Sigmoid colon (tissue), 7 donors: Measurements from ENCODE around the gene HES2. TPM values are rescaled to one million over a fixed set of nuclear protein-coding genes. Genes with fewer than 3 reads are reported as not detected.
A peak's percentile ranks its signal among the peaks of the same experiment; 100 is the strongest.
"Not testable (repeated sequence)": the region's sequence is repeated elsewhere in the genome, so short reads cannot be mapped to it uniquely, and the experiment has no call there.

Experiments
- DNase-seq: peaks from one replicate; pipeline ENCODE4 v3.0.0-alpha.2; 2019
- H3K27ac ChIP-seq, 4 donors: fragments of 200-600 bp; sonication (generic); one replicate each; pipeline ENCODE4 v1.5.1; 2016 to 2019; ENCODE audit warnings: mild to moderate bottlenecking in 1 of 4
- H3K27me3 ChIP-seq, 3 donors: fragments of 200-600 bp; sonication (generic); one replicate each; pipeline ENCODE4 v1.5.1; 2019; ENCODE audit warnings: mild to moderate bottlenecking in 1 of 3
- H3K36me3 ChIP-seq, 4 donors: fragments of 200-600 bp; sonication (generic); one replicate each; pipeline ENCODE4 v1.5.1; 2016 to 2019
- H3K4me1 ChIP-seq, 4 donors: fragments of 200-600 bp; sonication (generic); one replicate each; pipeline ENCODE4 v1.5.1; 2017 to 2019
- H3K4me3 ChIP-seq, 4 donors: fragments of 200-600 bp; sonication (generic); one replicate each; pipeline ENCODE4 v1.5.1; 2017 to 2019; ENCODE audit warnings: mild to moderate bottlenecking in 2 of 4, moderate library complexity in 1 of 4
- H3K9me3 ChIP-seq, 4 donors: fragments of 200-600 bp in 3 of 4; sonication (generic) in 3 of 4; one replicate each; pipeline versions ENCODE4 v1.5.1 to v1.6.1; 2013 to 2019
- EP300 ChIP-seq, 4 donors: sonication (generic); formaldehyde crosslinking; IDR thresholded peaks; one replicate each; pipeline ENCODE4 v1.6.1; 2017; ENCODE audit warnings: antibody characterized with exemption in 4 of 4
- POLR2A ChIP-seq, 2 donors: fragments of 450-650 bp; IDR thresholded peaks; one replicate each; pipeline ENCODE4 v1.6.1; 2016; ENCODE audit warnings: antibody characterized with exemption in 2 of 2, mild to moderate bottlenecking in 2 of 2, moderate library complexity in 2 of 2
- POLR2AphosphoS5 ChIP-seq, 4 donors: sonication (generic); formaldehyde crosslinking; IDR thresholded peaks; one replicate each; pipeline ENCODE4 v1.6.1; 2017; ENCODE audit warnings: antibody characterized with exemption in 4 of 4
- WGBS, 2 donors: extraction: QIAGEN DNeasy Blood & Tissue Kit; methylation state at CpG; one replicate each; pipeline ENCODE4 v1.1.7; 2013; 5-methylcytosine and 5-hydroxymethylcytosine counted together
- intact Hi-C: fragments of 100-400 bp; cut with DNase I; formaldehyde crosslinking; loops from one replicate; pipeline ENCODE4 v1.15.1; 2023
- polyA plus RNA-seq, 3 donors: library from polyadenylated mRNA; stranded (reverse); fragments of 200-250 nt; gene quantifications; one replicate each; pipeline ENCODE4 v1.2.3, GENCODE V29; 2013
- total RNA-seq, 4 donors: library from RNA; depleted of rRNA; stranded (reverse); fragments of >200 nt; gene quantifications; one replicate each; pipeline ENCODE4 v1.1.0, GENCODE V29; 2016
- TF ChIP-seq, protein P1 (sequence below), 4 experiments: fragments of 450-650 bp in 3 of 4; fragments of 200-600 bp in 1 of 4; IDR thresholded peaks; one replicate each; pipeline ENCODE4 v1.5.1; 2016 to 2019; ENCODE audit warnings: antibody characterized with exemption in 4 of 4, mild to moderate bottlenecking in 3 of 4, moderate library complexity in 2 of 4
- donor health status: healthy with polysubstance abuse.
- donor health status: Bipolar disorder and iron deficiency.
- donor health status: healthy.

Gene HES2
- total and polyA plus RNA-seq, 7 donors: 10.7 to 27.0 (median 19.9) TPM; not detected in 4

DNA sequence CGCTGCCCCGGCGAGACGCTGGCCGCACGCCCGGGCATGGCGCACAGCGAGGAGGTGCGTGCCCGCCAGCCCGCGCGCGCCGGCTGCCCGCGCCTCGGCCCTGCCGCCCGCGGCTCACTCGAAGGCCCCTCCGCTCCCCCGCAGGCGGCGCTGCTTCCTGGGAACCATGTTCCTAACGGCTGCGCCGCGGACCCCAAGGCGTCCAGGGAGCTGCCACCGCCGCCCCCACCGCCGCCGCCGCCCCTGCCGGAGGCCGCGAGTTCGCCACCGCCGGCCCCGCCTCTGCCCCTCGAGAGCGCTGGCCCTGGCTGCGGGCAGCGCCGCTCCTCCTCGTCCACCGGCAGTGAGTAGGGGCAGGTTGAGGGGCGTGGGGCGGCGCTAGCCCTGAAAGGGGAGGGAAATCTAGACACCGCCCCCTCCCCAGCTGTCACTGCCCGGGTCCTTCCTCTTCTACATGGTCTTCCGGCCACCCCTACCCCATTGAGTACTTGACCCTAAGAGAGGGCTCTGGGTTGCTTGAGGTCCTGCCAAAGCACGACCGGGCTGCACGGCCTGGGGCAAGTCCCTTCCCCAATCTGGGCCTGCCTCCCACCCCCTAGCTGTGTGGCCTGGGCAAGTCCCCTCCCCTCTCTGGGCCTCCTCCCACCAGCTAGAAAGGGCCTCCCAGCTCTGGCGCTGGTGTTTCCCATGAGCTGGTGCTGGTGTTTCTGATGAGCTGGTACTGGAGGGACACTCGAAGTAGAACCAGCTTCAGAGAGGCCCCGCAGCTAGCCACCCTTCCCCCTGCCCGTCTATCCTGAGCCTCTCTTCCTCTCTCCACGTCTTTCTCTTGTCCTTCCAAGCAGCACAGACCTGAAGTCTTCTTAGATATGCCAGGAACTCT, 29.3 kb upstream of the HES2 start:
- H3K27ac ChIP-seq: no peak overlapping the region
- no peak for TF ChIP-seq POLR2A (IDR thresholded peaks at IDR 0.05)
- TF ChIP-seq, protein P1, sequence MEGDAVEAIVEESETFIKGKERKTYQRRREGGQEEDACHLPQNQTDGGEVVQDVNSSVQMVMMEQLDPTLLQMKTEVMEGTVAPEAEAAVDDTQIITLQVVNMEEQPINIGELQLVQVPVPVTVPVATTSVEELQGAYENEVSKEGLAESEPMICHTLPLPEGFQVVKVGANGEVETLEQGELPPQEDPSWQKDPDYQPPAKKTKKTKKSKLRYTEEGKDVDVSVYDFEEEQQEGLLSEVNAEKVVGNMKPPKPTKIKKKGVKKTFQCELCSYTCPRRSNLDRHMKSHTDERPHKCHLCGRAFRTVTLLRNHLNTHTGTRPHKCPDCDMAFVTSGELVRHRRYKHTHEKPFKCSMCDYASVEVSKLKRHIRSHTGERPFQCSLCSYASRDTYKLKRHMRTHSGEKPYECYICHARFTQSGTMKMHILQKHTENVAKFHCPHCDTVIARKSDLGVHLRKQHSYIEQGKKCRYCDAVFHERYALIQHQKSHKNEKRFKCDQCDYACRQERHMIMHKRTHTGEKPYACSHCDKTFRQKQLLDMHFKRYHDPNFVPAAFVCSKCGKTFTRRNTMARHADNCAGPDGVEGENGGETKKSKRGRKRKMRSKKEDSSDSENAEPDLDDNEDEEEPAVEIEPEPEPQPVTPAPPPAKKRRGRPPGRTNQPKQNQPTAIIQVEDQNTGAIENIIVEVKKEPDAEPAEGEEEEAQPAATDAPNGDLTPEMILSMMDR (IDR thresholded peaks at IDR 0.05): no peak
- no peak for TF ChIP-seq POLR2AphosphoS5 (IDR thresholded peaks at IDR 0.05)
- H3K9me3 ChIP-seq: no peaks in the 10 kb centered on the region
- 6 to 9% methylated on average over 65 to 66 of the region's 66 CpGs for WGBS, 2 donors
- peaks cover 35 to 86% (median 75%) of the 10 kb centered on the region in 3 donors for H3K27me3 ChIP-seq
- no peak for DNase-seq
- H3K4me3 ChIP-seq: peak overlapping the region in 3 of 4 donors; percentile 17 to 24 (median 23)
- peaks cover 0 to 25% (median 20%) of the 10 kb centered on the region in 4 donors for H3K4me1 ChIP-seq
- no peaks in the 10 kb centered on the region for H3K36me3 ChIP-seq
- intact Hi-C loops: no loop called here

GRCh38 chr1:6447818-6448748, 28.4 kb upstream of the HES2 start:
- Histone ChIP-seq H3K36me3 (no peaks in the 10 kb centered on the region), H3K27me3 (peaks cover 32 to 83% (median 68%) of the 10 kb centered on the region in 3 donors), H3K27ac (no peak overlapping the region), H3K4me1 (peaks cover 0 to 24% (median 20%) of the 10 kb centered on the region in 4 donors), H3K9me3 (no peaks in the 10 kb centered on the region), H3K4me3 (peak overlapping the region in 3 of 4 donors; percentile 17 to 24 (median 23))
- 2 to 3% methylated on average over 68 of the region's 68 CpGs for WGBS, 2 donors
- no peak for DNase-seq
- intact Hi-C loops: no loop called here
- TF ChIP-seq POLR2A (IDR thresholded peaks at IDR 0.05) (no peak), EP300 (IDR thresholded peaks at IDR 0.05) (no peak), POLR2AphosphoS5 (IDR thresholded peaks at IDR 0.05) (no peak)
- TF ChIP-seq, protein P1 (IDR thresholded peaks at IDR 0.05): no peak

DNA sequence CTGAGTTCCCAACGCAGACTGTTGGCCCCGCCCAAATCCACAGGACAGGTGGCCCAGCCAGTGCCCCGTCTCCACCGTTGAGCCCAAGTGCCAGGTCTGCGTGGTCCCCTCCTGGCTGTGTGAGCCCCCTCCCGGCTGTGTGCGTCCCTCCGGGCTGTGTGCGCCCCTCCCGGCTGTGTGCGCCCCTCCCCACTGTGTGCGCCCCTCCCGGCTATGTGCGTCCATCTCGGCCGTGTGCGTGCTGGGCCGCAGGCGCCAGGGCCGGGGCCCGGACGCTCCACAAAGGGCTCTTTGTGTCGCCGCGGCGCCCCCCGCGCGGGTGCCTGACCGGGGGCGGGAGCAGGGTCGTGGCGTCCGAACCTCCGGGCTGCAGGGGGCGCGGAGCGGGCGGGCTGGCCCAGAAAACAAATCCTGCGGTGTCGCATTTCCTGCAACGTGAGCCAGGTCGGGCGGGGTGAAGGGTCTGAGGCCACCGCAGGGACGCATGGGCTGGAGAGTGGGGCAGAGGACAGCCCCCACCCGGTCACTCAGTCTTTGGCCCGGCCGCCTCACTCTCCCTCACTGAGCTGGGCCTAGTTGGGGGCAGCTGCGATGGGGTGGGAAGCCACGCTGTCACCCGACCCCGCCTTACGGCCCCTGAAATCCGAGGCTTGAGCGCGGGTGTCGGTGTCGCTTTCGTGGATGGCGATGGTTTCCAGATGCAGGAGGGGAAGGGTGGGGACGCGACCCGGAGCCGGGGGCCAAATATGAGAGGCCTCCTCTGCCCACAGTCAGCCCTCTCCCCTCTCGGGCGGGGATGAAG, 27.5 kb upstream of the HES2 start:
- DNase-seq: no peak
- peaks cover 0 to 24% (median 20%) of the 10 kb centered on the region in 4 donors for H3K4me1 ChIP-seq
- WGBS, 2 donors: 1 to 2% methylated on average over 67 of the region's 67 CpGs
- H3K9me3 ChIP-seq: no peaks in the 10 kb centered on the region
- no peak overlapping the region for H3K27ac ChIP-seq
- no peaks in the 10 kb centered on the region for H3K36me3 ChIP-seq
- TF ChIP-seq POLR2A (IDR thresholded peaks at IDR 0.05) (no peak), POLR2AphosphoS5 (IDR thresholded peaks at IDR 0.05) (no peak), EP300 (IDR thresholded peaks at IDR 0.05) (no peak)
- TF ChIP-seq, protein P1 (IDR thresholded peaks at IDR 0.05): no peak
- intact Hi-C loops: no loop called here
- peaks cover 32 to 78% (median 59%) of the 10 kb centered on the region in 3 donors for H3K27me3 ChIP-seq
- peak overlapping the region in 2 of 4 donors; percentile 17 to 23 for H3K4me3 ChIP-seq

DNA sequence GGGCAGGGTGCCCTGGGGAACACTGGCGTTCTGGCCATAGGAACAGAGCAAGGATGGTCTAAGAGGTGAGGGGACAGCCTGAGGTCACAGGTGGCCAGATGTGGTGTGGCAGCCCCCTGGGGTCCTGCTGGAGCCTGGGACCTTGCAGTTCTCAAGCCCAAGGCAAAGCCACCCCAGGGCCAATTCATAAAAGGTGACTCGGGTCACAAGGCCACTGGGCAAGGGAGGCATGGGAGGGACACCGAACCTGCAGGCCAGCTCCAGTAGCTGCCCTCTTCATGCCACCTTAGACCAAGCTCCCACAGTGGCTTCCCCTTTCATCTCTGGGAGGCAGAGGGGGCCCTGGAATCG, 26.9 kb upstream of the HES2 start:
- Histone ChIP-seq H3K9me3 (no peaks in the 10 kb centered on the region), H3K27me3 (peaks cover 32 to 78% (median 55%) of the 10 kb centered on the region in 3 donors), H3K4me1 (peaks cover 0 to 24% (median 20%) of the 10 kb centered on the region in 4 donors), H3K36me3 (no peaks in the 10 kb centered on the region), H3K4me3 (no peak overlapping the region), H3K27ac (no peak overlapping the region)
- 49 to 56% methylated on average over 4 of the region's 4 CpGs for WGBS, 2 donors
- DNase-seq: no peak
- intact Hi-C loops: no loop called here
- TF ChIP-seq POLR2AphosphoS5 (IDR thresholded peaks at IDR 0.05) (no peak), POLR2A (IDR thresholded peaks at IDR 0.05) (no peak), EP300 (IDR thresholded peaks at IDR 0.05) (no peak)
- TF ChIP-seq, protein P1 (IDR thresholded peaks at IDR 0.05): no peak

GRCh38 chr1:6445929-6446328, 26.2 kb upstream of the HES2 start:
- intact Hi-C loops, H3K27ac ChIP-seq, H3K4me3 ChIP-seq, H3K9me3 ChIP-seq, H3K36me3 ChIP-seq, DNase-seq: not testable (repeated sequence)
- Histone ChIP-seq H3K27me3 (peaks cover 32 to 78% (median 55%) of the 10 kb centered on the region in 3 donors), H3K4me1 (peaks cover 0 to 24% (median 20%) of the 10 kb centered on the region in 4 donors)
- 61 to 85% methylated on average over 4 of the region's 4 CpGs for WGBS, 2 donors
